ENCODE data around the gene LYRM4.

GRCh38 chr6:5172041-5172653, 88.6 kb downstream of the LYRM4 start:
- TF ChIP-seq CREB1 (CRISPR knock-in tag; IDR thresholded peaks at IDR 0.05; ENCODE audit: low read depth): no peak
- TF ChIP-seq, protein P1, sequence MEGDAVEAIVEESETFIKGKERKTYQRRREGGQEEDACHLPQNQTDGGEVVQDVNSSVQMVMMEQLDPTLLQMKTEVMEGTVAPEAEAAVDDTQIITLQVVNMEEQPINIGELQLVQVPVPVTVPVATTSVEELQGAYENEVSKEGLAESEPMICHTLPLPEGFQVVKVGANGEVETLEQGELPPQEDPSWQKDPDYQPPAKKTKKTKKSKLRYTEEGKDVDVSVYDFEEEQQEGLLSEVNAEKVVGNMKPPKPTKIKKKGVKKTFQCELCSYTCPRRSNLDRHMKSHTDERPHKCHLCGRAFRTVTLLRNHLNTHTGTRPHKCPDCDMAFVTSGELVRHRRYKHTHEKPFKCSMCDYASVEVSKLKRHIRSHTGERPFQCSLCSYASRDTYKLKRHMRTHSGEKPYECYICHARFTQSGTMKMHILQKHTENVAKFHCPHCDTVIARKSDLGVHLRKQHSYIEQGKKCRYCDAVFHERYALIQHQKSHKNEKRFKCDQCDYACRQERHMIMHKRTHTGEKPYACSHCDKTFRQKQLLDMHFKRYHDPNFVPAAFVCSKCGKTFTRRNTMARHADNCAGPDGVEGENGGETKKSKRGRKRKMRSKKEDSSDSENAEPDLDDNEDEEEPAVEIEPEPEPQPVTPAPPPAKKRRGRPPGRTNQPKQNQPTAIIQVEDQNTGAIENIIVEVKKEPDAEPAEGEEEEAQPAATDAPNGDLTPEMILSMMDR (conservative IDR thresholded peaks at IDR 0.05; ENCODE audit: low read depth in 2 of 2): no peak
- no peak for TF ChIP-seq POLR2AphosphoS5 (IDR thresholded peaks at IDR 0.05; ENCODE audit: low read depth)
